Measurements from ENCODE around the gene MNDA.

Gene MNDA

GRCh38 chr1:158830904-158831507 is at the start of gene MNDA:
Gene MNDA (plus strand): TSS chr1:158831351. CDS start chr1:158842154, 10,803 bp downstream.
- no peak for DNase-seq

GRCh38 chr1:158793604-158794003 is 37.5 kb upstream of the MNDA start:
- DNase-seq: peak; percentile 47

DNA sequence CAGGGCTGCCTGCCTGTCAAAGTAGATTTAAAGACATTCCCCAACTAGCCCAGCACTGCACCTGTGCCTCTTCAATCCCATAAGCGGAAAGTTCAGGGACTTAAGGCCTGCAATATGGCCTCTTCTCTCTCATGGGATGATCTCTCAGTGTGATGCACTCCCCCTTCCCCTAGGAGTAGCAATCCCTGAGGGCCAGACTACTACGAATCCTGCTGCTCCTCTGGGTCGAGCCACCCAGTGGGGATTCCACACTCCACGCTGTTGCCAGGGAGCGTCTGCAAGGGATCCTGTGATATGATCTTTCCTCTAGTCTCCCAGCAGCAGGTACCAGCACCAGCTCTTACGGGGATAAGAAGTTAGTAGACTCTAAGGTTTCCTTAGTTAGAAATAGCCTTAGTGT is 36.9 kb upstream of the MNDA start:
- DNase-seq: no peak

DNA sequence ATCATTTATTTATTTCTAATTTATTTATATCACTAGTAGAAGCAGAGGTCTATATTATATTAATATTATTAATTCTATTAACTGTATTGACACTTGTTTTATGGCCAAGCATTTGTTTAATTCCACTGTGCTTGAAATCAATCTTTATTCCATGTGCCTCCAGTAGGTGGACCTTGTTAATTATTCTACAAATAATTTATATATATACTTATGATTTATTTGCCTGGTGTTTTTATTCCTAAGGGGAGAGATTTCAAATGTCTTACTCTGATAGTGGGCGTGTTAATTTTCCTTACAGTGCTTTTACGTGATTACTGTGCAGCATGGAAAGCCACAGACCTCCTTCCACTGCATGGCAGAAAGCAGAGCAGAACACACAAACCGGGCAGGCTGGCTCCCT is 32.6 kb upstream of the MNDA start:
- peak; percentile 13 for DNase-seq

DNA sequence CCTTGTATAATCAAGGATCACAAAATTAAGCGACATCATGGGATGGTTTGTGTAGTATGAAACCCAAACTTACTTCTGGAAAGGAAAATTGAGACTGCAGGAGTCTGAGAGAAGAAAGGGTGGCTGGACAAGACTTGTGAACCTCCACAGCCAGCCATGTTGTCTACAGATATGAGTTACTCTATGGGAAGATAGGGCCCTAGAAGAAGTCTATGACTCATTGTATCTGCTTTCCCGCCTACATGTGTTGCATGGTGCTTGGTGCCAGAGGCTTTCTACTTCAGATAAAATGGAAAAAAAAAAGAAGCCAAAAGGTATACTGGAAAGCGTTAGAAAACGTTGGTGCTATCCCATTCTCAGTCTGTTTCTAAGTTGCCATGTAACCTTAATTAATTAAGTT is 31.5 kb upstream of the MNDA start:
- peak; percentile 5 for DNase-seq

GRCh38 chr1:158800526-158800925 is 30.6 kb upstream of the MNDA start:
- no peak for DNase-seq

- no peak for DNase-seq
Measured at GRCh38 chr1:158801396-158801795, 29.8 kb upstream of the MNDA start.

DNA sequence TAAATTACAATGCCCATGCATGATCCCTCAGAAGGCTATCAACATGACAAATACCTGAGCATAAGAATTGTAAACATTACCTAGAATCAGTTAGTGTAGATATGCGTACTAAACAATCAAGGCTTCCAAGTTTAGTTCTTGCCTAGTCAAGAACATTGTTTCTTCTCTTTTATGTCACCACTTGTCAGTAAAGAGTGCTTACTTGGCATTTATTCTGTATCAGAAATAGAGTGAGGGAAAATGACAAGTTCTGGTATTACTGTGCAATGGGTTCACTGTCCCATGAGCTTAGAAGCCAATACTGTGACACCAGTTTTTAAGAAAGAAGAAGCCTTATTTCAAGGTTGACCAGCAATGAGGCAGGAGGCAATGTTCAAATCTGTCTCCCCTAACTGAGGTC is 27.5 kb upstream of the MNDA start:
- DNase-seq: no peak

DNA sequence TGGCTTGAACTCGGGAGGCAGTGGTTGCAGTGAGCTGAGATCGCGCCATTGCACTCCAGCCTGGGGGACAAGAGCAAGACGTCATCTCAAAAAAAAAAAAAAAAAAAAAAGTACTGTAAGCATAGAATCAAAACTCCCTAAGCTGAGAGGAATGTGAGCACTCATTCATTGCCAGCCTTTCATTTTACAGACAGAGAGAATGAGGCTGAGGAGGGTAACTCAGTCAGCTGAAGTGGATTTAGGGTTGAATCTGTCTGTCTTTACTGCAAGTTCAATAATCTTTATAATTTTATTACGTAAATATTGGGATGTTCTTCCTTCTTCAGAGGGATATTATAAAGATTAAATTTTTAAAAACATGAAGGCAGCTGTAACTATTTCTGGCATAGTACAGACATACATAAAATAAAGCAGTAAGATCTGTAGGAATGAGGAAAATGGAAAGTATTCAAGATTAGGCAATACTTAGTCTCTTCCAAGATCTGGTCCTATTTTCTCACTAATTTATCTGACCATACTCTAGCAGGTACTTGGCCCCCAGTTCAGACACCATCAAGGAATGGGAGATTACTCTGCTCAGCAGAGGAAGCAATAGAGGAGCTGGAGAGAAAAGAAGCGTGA is 24.1 kb upstream of the MNDA start:
- DNase-seq: no peak

- DNase-seq: no peak
Measured at GRCh38 chr1:158809256-158809655, 21.9 kb upstream of the MNDA start.

GRCh38 chr1:158809862-158810261 is 21.3 kb upstream of the MNDA start:
- no peak for DNase-seq

DNA sequence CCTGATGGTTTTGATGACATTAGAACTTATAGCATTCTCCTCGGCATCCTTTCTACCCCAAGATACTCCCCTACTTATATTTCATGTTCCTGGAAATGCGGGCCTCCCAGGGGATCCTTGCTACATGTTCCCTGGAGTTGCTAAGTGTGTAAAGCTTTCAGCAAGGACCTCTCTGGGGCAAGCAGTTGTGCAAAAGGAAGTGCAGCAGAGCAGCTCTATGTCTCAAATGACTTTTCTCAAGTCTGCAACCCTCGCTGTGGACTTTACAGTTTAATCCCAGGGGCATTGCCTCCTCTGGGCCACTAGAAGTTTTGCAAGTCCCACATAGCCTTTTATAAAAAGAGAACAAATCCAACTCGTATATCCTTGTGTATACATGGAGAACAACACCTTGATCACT is 20.8 kb upstream of the MNDA start:
- no peak for DNase-seq

- DNase-seq: no peak
Measured at GRCh38 chr1:158812336-158812735, 18.8 kb upstream of the MNDA start.

DNA sequence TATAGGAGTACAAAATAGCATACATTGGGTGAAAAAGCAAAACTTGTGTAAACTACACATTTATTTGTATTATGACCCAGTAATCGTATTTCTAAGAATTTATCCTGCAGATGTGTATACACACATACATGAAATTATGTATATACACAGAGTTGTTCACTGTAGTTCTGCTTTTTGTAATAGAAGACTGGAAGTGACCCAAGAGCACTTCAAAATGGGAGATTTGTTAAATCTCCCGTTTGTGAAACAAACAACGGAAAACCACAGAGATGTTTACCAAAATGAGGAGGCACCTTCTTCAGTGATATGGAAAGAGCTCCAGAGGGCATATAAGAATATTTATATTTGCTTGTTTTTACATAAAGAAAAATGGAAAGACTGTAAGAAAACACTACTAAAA is 18.0 kb upstream of the MNDA start:
- DNase-seq: no peak

- no peak for DNase-seq
Measured at GRCh38 chr1:158814970-158815369, 16.2 kb upstream of the MNDA start.

- no peak for DNase-seq
Measured at GRCh38 chr1:158818560-158818959, 12.6 kb upstream of the MNDA start.

GRCh38 chr1:158818975-158819431 is 12.1 kb upstream of the MNDA start:
- DNase-seq: no peak

DNA sequence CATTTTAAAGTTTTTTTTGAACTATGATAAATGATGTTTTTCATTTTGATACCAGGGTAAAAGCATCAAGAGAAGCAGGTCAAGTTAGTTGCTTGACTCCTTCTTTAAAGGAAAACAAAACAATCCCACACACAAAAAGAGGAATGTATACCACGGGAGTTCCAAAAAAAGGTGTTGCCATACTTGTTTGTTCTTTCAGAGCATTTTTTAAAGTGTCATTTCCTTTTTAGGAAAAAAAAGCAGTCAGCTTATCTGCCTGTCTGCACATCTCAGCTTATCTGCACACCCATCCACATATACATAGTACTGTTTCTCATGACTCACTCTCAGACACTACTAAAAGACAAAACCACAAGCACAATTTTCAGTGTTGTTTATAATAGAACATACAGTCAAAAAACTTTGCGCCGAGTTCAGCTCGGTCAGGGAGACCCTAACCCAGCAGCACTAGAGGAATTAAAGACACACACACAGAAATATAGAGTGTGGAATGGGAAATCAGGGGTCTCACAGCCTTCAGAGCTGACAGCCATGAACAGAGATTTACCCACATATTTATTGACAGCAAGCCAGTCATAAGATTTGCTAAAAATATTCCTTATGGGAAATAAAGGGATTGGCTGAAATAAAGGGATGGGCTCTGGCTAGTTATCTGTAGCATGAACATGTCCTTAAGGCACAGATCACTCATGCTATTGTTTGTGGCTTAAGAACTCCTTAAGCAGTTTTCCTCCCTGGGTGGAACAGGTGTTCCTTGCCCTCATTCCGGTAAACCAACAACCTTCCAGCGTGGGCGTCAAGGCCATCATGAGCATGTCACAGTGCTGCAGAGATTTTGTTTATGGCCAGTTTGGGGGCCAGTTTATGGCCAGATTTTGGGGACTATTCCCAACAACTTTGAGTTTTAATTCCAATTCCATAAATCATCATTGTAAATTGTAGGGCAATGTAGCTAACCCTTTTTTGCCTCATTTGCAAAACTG is 11.4 kb upstream of the MNDA start:
- DNase-seq: no peak

DNA sequence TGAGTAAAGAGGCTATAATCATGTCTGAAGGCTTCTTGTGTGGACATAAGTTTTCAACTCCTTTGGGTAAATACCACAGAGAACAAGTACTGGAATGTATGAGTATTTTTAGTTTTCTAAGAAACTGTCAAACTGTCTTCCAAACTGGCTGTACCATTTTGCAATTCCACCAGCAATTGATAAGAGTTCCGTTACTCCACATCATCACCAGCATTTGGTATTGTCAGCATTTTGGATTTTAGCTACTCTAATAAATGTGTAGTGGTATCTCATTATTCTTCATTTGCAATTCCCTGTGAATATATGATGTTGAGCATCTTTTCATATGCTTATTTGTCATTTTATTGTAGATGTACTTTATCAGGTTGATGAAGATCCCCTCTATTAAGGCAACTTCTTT is 9.4 kb upstream of the MNDA start:
- no peak for DNase-seq

DNA sequence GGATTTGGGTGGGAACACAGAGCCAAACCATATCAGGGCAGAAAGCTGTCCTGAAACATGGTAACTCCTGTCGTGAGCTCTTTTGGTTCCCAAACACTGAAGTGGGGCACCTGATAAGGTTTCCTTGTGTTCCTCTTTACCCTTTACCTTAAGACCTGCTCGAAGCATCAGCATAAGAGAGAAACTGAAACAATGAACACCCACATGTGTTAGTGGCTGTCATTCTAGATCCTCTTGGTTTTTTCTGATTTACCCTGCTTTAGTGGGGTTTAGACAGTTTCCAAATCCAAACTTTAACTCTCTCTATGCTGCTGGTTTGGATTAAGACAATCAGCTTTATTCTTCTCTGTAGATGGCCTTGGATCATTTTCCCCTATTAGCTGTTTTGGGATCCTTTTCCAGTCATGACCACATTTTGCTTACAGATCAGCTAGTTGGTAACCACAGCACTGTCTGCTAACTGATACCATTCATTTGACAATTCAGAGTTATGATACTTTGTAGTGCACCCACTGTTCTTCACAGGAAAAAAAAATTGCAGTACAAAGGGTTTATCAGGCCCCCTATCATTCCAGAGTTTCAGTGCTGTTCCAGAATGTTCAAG is 975 bp upstream of the MNDA start:
- no peak for DNase-seq

GRCh38 chr1:158833264-158833663 is 2.1 kb downstream of the MNDA start:
- DNase-seq: no peak

DNA sequence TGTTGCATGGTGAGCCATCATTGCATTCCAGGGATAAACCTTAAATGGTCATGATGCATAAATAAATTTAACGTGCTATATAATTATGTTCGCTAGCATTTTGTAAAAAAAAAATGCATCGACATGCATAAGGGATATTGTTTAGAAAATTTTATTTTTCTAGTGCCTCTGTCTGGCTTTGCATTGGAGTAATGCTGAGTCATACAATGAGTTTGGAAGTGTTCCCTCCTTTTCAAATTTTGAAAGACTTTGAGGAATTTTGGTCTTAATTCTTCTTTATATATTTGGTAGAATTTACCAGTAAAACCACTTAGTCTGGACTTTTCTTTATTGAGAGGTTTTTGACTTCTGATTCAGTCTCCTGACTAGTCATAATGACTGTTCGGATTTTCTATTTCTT is 4.9 kb downstream of the MNDA start:
- DNase-seq: no peak

DNA sequence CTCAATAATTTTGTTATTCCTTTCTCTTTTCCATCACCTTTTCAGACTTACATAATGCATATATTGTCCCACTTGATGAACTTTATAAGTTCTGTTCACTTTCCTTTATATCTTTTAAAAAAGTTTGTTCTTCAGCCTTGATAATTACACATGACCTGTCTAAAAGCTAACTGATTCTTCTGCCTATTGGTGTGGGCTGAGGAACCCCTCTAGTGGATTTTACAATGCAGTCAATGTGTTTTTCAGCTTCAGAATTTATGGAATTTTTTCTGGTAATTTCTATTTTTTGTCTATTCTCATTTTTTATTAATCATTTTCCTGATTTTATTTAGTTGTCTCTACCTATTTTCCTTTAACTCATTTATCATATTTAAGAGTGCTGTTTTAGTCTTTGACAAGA is 7.5 kb downstream of the MNDA start:
- DNase-seq: no peak
